ENCODE measurements around the gene FKTN. TPM values are rescaled to one million over a fixed set of nuclear protein-coding genes. Genes with fewer than 3 reads are reported as not detected.

Gene FKTN
- polyA plus RNA-seq, 5 donors = 16.0 to 40.2 (median 27.4) TPM

GRCh38 chr9:105625088-105625487 is 67.2 kb downstream of the FKTN start:
- no peak for DNase-seq

DNA sequence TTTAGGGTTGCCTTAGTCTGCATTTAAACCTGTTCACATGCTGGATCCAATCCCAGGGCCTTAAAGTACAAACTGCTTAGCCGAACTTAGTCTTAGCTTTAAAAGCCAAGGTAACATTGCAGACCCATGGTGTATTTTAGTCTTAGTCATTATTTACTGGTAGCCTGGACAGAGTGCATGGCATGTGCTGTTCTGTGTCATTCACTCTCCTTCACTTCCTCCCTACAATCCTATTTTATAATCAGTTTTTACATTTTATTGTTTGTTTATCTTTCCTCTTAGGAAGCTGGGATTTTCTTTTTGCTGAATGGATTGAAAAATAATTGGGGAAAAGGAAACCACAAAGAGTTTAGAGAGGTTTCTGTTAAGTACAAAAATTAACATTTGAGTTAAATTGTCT is 74.9 kb downstream of the FKTN start:
- no peak for DNase-seq

GRCh38 chr9:105633411-105633810 is 75.5 kb downstream of the FKTN start:
- DNase-seq = no peak

DNA sequence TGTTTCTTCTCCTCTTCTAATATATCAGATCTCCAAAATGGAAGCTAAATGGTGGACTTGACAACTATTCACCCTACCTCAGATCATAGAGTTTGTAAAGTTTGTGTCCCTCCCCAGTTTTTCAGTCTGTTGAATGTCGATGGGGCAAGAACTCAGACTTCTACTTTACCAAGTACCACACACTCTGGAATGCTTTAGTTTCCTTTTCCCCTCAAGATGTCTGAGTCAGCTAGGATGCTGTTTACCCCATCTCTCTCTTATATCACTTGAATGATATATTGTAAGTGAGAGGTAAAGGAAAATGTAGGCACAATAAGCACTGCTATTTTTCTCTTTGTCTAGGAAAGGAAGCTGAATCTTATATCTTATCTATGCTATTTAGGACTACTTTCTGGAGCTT is 78.4 kb downstream of the FKTN start:
- no peak for DNase-seq

DNA sequence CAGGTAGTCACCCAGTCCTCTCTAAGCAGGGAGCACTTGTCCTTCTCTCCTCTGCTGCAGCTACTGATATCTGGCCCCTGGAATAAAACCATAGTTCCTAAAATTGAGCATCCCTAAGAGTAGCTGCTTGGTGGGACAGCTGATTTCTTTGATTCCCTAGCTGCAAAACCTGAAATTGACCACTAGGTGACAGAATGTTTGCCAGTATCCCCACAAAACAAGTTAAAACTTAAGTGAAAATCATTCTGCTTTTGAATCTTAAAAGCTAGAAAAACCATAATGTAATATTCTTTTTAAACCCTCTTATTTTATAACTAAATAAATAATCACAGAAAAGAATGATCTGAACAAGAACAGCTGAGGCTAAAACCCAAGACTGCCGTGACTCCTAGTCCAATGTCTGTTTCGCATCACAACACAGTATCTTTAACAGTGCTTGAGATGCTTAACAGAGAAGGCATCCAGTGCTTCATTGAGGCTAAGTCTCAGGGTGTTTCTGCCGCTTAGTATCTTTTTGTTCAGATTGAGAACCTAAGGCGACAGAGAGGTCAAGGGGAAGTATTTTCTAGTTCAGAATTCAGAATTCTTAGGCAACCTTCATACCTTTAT is 80.0 kb downstream of the FKTN start:
- DNase-seq = no peak

- no peak for DNase-seq
These were observed 82.0 kb downstream of the FKTN start for GRCh38 chr9:105639936-105640335.

DNA sequence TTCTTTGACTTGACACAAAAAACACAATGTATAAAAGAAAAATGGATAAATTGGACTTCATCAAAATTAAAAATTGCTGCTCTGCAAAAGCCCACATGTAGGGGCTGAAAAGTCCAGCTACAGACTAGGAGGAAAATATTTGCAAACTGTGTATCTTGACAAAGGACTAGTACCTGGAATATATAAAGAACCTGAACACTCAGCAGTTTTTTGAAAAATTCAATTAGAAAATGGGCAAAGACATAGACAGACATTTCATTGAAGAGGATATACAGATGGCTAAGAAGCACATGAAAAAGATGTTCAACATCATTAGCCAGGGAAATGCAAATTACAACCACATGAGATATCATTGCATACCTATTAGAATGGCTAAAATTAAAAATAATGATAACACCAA is 85.9 kb downstream of the FKTN start:
- DNase-seq = no peak

GRCh38 chr9:105646879-105647594 is 89.1 kb downstream of the FKTN start:
- no peak for DNase-seq

DNA sequence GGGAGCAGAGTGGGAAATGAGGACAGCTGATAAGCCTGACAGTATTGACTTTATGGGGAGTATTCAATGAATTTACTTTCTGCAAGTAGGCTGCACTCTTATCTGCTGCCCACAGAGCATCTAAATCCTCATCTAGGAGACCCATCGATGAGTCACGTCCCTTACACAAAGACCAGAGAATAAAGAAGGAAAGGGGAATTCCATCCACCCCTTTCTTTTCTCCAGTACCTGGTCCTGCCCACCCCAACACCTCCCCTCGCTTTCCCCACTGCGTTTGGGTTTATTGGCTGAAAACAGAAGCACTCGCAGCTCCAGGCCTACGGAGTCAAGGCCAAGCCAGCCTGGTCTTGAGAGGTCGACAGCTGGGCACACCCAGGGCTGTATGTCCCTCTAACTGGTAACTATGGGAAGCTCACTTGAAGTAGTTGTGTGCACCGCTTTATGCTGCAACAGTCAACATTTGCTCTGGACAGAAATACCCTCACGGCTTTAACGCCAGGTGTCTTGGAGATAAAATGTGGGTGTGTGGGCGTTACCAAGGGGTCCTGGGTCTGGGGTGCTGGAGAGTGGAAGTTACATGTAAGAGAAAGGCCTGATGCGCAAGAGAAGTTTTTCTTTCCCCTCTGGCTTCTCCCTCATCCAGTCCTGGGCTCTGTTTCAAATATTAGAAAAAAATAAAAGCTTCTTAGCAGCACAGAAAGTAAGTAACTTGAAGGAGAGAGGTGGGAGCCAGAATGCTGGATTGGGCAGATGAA is 89.8 kb downstream of the FKTN start:
- no peak for DNase-seq

- DNase-seq = no peak
These were observed 93.9 kb downstream of the FKTN start for GRCh38 chr9:105651806-105652205.

- peak in 1 of 2 donors; percentile 1 for DNase-seq
These were observed 98.4 kb downstream of the FKTN start for GRCh38 chr9:105656131-105656921.

DNA sequence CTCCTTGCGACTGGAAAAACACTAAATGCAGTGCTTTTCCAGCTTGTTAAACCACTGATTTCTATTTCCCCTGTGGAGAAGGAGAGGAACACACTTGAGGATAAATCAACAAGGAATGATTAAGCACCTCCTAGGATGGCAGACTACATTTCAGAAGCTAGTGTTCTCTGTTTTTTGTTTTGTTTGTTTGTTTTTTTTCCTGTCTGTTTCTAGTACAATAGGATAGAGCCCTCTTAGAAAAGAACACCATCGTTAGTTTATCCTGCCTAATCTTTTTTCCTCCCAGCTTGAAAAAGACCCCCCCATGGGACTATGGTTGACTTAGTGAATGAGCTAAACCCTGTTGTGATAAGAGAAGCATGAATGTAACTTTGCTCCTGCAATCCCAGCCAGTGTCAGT is 100.4 kb downstream of the FKTN start:
- DNase-seq = no peak

GRCh38 chr9:105661011-105661410 is 103.1 kb downstream of the FKTN start:
- no peak for DNase-seq

- no peak for DNase-seq
These were observed 104.5 kb downstream of the FKTN start, which contains the start of gene TAL2 for GRCh38 chr9:105662184-105663104. Gene TAL2 (plus strand): TSS chr9:105662457. CDS start chr9:105662497, 40 bp downstream.

DNA sequence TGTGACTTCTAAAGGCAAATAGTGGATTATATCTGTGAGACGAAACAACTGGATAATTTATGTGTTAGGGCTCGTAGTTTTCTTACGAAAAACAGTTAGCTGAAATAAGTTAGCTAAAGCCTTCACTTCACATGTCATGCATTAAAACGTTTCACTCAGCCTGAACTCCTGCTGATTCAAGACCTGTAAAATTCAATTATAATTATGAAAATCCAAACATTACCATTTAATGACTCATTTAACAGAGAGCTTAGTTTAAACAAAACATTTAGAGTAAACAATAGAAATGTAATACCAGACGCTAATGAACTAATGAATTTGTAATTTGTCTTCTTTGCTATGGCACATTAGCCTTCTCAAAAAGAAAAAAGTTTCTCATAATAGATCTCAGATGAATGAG is 106.0 kb downstream of the FKTN start:
- no peak for DNase-seq

DNA sequence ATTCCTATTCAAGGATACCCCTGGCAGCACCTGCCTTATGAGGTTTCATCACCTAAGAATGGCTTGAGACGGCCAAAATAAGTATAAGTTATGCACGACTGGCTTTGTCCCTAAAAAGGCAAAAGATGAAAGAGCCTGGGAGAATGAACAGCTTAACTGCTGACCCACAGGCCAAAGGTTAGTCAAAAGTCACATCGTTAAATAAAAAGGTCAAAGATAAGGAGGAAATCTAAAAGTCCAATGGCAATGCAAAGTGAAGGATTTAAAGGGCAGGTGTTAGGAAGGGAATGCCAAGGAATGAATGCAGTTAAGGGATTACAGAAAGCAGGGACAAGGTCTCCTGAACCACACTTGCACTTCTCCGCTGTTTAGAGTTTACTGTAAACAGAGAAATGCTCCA is 109.9 kb downstream of the FKTN start:
- no peak for DNase-seq

DNA sequence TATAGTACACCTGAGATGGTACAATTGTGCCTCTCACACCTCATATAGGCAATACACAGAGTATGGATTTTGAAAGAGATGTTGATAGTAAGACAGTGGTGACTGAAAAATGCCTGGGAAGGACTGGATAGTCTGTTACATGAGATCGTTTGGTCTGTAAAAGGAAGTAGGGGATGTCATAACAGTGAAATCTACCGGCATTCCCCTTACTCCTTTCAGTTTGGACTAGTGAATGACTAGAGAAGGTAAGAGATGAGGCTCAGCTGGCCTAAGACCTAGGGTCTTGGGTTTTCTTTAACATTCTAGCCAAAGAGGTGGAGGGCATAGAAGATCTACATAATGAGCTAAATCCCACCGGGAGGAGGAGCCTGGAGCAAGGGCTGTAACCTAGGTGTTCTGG is 112.4 kb downstream of the FKTN start:
- DNase-seq = no peak

DNA sequence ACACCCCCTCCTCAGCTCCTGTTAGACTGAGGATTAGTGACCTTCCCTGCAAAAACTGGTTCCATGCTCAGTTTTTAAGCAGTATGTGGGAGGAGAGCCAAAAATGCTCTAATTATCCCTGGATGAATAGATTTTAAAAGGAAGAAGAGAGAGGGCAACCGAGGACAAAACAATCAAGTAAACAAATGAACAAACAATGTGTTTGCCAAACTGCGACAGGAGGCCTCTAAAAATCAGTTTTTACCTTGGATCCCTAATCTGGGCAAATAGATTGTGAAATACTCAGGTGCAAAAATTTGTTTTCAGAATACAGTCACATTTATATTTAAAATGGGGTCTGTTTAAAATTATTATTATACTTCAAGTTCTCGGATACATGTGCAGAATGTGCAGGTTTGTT is 112.8 kb downstream of the FKTN start:
- no peak for DNase-seq

GRCh38 chr9:105672711-105673234 is 114.8 kb downstream of the FKTN start:
- no peak for DNase-seq

- no peak for DNase-seq
These were observed 116.0 kb downstream of the FKTN start for GRCh38 chr9:105673850-105674387.

All from right lung (tissue), 5 donors.